T-helper 1 cell treated with Interleukin-12 subunit alpha and Interleukin-12 subunit beta and Interleukin-4 antibody, amounts not matched to agents 30 μg/mL and 1 μg/mL, for 36 hours (primary cell): ENCODE measurements around the gene PNPLA1.

ENCODE experiments used
- H3K27ac Mint-ChIP-seq: one replicate; pipeline ENCODE4 v1.8.0; 2021; ENCODE audit warnings: mild to moderate bottlenecking, mixed read lengths
- H3K27me3 Mint-ChIP-seq: one replicate; pipeline ENCODE4 v1.8.0; 2021; ENCODE audit warnings: low read depth, mixed read lengths
- H3K36me3 Mint-ChIP-seq: one replicate; pipeline ENCODE4 v1.8.0; 2021; ENCODE audit warnings: low read depth, mixed read lengths
- H3K4me1 Mint-ChIP-seq: one replicate; pipeline ENCODE4 v1.8.0; 2021; ENCODE audit warnings: low read depth, mixed read lengths
- H3K4me3 Mint-ChIP-seq: one replicate; pipeline ENCODE4 v1.8.0; 2021; ENCODE audit warnings: mild to moderate bottlenecking, moderate library complexity, mixed read lengths
- H3K9me3 Mint-ChIP-seq: one replicate; pipeline ENCODE4 v1.8.0; 2021; ENCODE audit warnings: mixed read lengths

Gene PNPLA1

GRCh38 chr6:36267731-36268477 is 2.0 kb upstream of the PNPLA1 start:
- peaks cover 7% of the 10 kb centered on the region for H3K9me3 Mint-ChIP-seq
- H3K27me3 Mint-ChIP-seq = peaks cover 30% of the 10 kb centered on the region
- no peaks in the 10 kb centered on the region for H3K4me1 Mint-ChIP-seq
- no peak overlapping the region for H3K27ac Mint-ChIP-seq
- no peak overlapping the region for H3K4me3 Mint-ChIP-seq
- no peaks in the 10 kb centered on the region for H3K36me3 Mint-ChIP-seq

- no peak overlapping the region for H3K27ac Mint-ChIP-seq
- H3K36me3 Mint-ChIP-seq = no peaks in the 10 kb centered on the region
- no peaks in the 10 kb centered on the region for H3K4me1 Mint-ChIP-seq
- no peak overlapping the region for H3K4me3 Mint-ChIP-seq
- H3K27me3 Mint-ChIP-seq = peaks cover 30% of the 10 kb centered on the region
- H3K9me3 Mint-ChIP-seq = peaks cover 7% of the 10 kb centered on the region
Measured at GRCh38 chr6:36268478-36269275, 1.2 kb upstream of the PNPLA1 start.

GRCh38 chr6:36272234-36272633 is 2.4 kb downstream of the PNPLA1 start:
- Mint-ChIP-seq H3K27me3 (peaks cover 30% of the 10 kb centered on the region), H3K9me3 (no peaks in the 10 kb centered on the region), H3K4me3 (no peak overlapping the region), H3K36me3 (no peaks in the 10 kb centered on the region), H3K4me1 (no peaks in the 10 kb centered on the region), H3K27ac (no peak overlapping the region)

- no peaks in the 10 kb centered on the region for H3K9me3 Mint-ChIP-seq
- peaks cover 34% of the 10 kb centered on the region for H3K27me3 Mint-ChIP-seq
- no peaks in the 10 kb centered on the region for H3K36me3 Mint-ChIP-seq
- no peak overlapping the region for H3K4me3 Mint-ChIP-seq
- H3K4me1 Mint-ChIP-seq = no peaks in the 10 kb centered on the region
- H3K27ac Mint-ChIP-seq = no peak overlapping the region
Measured at GRCh38 chr6:36273067-36273466, 3.2 kb downstream of the PNPLA1 start.

- H3K27ac Mint-ChIP-seq = no peak overlapping the region
- no peaks in the 10 kb centered on the region for H3K9me3 Mint-ChIP-seq
- H3K36me3 Mint-ChIP-seq = no peaks in the 10 kb centered on the region
- no peaks in the 10 kb centered on the region for H3K4me1 Mint-ChIP-seq
- H3K27me3 Mint-ChIP-seq = peaks cover 40% of the 10 kb centered on the region
- no peak overlapping the region for H3K4me3 Mint-ChIP-seq
Measured at GRCh38 chr6:36273802-36274514, 4.1 kb downstream of the PNPLA1 start.

- Mint-ChIP-seq H3K36me3 (no peaks in the 10 kb centered on the region), H3K4me1 (no peaks in the 10 kb centered on the region), H3K27ac (no peak overlapping the region), H3K4me3 (no peak overlapping the region), H3K9me3 (no peaks in the 10 kb centered on the region), H3K27me3 (peaks cover 48% of the 10 kb centered on the region)
Measured at GRCh38 chr6:36276581-36277536, 7.0 kb downstream of the PNPLA1 start.

- H3K4me3 Mint-ChIP-seq = no peak overlapping the region
- no peaks in the 10 kb centered on the region for H3K36me3 Mint-ChIP-seq
- no peaks in the 10 kb centered on the region for H3K9me3 Mint-ChIP-seq
- no peaks in the 10 kb centered on the region for H3K4me1 Mint-ChIP-seq
- peaks cover 52% of the 10 kb centered on the region for H3K27me3 Mint-ChIP-seq
- H3K27ac Mint-ChIP-seq = no peak overlapping the region
Measured at GRCh38 chr6:36277946-36278470, 8.1 kb downstream of the PNPLA1 start.

- Mint-ChIP-seq H3K27ac (no peak overlapping the region), H3K4me1 (no peaks in the 10 kb centered on the region), H3K27me3 (peaks cover 60% of the 10 kb centered on the region), H3K4me3 (no peak overlapping the region), H3K9me3 (no peaks in the 10 kb centered on the region), H3K36me3 (no peaks in the 10 kb centered on the region)
Measured at GRCh38 chr6:36280467-36280866, 10.6 kb downstream of the PNPLA1 start.

- Mint-ChIP-seq H3K27ac (no peak overlapping the region), H3K27me3 (peaks cover 62% of the 10 kb centered on the region), H3K36me3 (no peaks in the 10 kb centered on the region), H3K4me1 (no peaks in the 10 kb centered on the region), H3K9me3 (no peaks in the 10 kb centered on the region), H3K4me3 (no peak overlapping the region)
Measured at GRCh38 chr6:36280983-36281382, 11.1 kb downstream of the PNPLA1 start.

GRCh38 chr6:36283608-36284007 is 13.7 kb downstream of the PNPLA1 start:
- Mint-ChIP-seq H3K27me3 (peaks cover 62% of the 10 kb centered on the region), H3K9me3 (no peaks in the 10 kb centered on the region)

GRCh38 chr6:36284359-36284758 is 14.5 kb downstream of the PNPLA1 start:
- H3K27ac Mint-ChIP-seq = no peak overlapping the region
- no peaks in the 10 kb centered on the region for H3K9me3 Mint-ChIP-seq
- H3K4me1 Mint-ChIP-seq = peaks cover 7% of the 10 kb centered on the region
- H3K27me3 Mint-ChIP-seq = peaks cover 59% of the 10 kb centered on the region
- no peaks in the 10 kb centered on the region for H3K36me3 Mint-ChIP-seq
- H3K4me3 Mint-ChIP-seq = no peak overlapping the region

More at GRCh38 chr6:36283608-36284007, 13.7 kb downstream of the PNPLA1 start:
- Mint-ChIP-seq H3K36me3 (no peaks in the 10 kb centered on the region), H3K4me3 (no peak overlapping the region), H3K27ac (no peak overlapping the region), H3K4me1 (peaks cover 7% of the 10 kb centered on the region)

- Mint-ChIP-seq H3K4me3 (no peak overlapping the region), H3K4me1 (peaks cover 7% of the 10 kb centered on the region), H3K9me3 (no peaks in the 10 kb centered on the region), H3K27ac (no peak overlapping the region), H3K27me3 (peaks cover 55% of the 10 kb centered on the region), H3K36me3 (no peaks in the 10 kb centered on the region)
Measured at GRCh38 chr6:36285187-36285671, 15.4 kb downstream of the PNPLA1 start.

GRCh38 chr6:36285797-36286196 is 15.9 kb downstream of the PNPLA1 start:
- Mint-ChIP-seq H3K4me1 (peaks cover 7% of the 10 kb centered on the region), H3K4me3 (no peak overlapping the region), H3K36me3 (no peaks in the 10 kb centered on the region), H3K27ac (no peak overlapping the region), H3K9me3 (no peaks in the 10 kb centered on the region), H3K27me3 (peaks cover 50% of the 10 kb centered on the region)
